ENCODE results near the gene TMEM81.
A peak's percentile ranks its signal among the peaks of the same experiment; 100 is the strongest.

The TMEM81 gene

GRCh38 chr1:205076245-205076761 lies 8.0 kb downstream of the TMEM81 start:
- DNase-seq: no peak

DNA sequence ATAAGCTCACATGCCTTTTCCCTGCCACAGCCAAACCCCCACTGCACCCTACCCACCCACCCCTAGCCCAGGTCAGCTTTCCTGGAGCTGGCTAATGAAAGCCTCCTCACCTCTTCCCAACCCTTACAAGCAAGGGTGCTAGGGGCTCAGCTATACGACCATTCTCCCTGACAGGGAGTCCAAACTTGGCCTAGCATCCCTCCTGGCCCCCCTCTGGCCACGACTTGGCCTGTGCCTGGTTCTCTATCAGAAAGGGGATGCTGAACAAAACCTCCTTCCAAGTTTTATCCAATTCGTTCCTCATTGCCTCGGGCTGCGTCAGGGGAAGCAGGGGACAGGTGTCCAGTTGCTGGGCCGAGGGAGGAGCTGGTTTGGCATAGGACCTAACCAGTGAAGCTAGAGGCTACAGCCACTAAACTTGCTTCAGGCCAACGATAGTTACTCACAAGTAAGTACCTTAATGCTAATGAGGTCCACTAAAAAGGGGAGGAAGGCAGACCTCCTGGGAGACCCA lies 8.6 kb downstream of the TMEM81 start:
- DNase-seq: no peak

DNA sequence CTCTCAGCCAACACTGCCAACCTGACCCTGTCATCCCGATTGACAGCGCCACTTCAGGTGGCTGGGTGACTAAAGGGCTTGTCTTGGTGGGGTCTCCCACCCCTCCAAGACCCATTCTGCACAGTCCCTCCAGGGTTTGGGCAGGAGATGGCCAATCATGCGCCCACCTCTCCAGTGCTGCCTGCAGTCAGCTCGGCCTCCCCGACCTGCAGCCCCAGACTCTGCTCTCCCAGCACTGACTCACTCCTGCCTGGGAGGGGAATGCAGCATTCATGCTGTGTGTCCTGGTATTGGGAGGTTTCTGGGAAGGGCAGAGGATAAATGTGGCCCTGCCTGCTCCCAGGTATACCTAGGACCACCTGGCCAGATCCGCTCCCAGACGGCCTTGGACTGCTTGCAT lies 9.7 kb downstream of the TMEM81 start:
- no peak for DNase-seq

- DNase-seq: no peak
These were observed 10.2 kb downstream of the TMEM81 start for GRCh38 chr1:205074084-205074483.

- DNase-seq: no peak
These were observed 10.7 kb downstream of the TMEM81 start for GRCh38 chr1:205073511-205073910.

- no peak for DNase-seq
These were observed 11.4 kb downstream of the TMEM81 start for GRCh38 chr1:205072881-205073280.

GRCh38 chr1:205072286-205072685 lies 12.0 kb downstream of the TMEM81 start:
- DNase-seq: no peak

GRCh38 chr1:205071801-205072200 lies 12.5 kb downstream of the TMEM81 start:
- DNase-seq: no peak

- no peak for DNase-seq
These were observed 13.2 kb downstream of the TMEM81 start for GRCh38 chr1:205071028-205071409.

DNA sequence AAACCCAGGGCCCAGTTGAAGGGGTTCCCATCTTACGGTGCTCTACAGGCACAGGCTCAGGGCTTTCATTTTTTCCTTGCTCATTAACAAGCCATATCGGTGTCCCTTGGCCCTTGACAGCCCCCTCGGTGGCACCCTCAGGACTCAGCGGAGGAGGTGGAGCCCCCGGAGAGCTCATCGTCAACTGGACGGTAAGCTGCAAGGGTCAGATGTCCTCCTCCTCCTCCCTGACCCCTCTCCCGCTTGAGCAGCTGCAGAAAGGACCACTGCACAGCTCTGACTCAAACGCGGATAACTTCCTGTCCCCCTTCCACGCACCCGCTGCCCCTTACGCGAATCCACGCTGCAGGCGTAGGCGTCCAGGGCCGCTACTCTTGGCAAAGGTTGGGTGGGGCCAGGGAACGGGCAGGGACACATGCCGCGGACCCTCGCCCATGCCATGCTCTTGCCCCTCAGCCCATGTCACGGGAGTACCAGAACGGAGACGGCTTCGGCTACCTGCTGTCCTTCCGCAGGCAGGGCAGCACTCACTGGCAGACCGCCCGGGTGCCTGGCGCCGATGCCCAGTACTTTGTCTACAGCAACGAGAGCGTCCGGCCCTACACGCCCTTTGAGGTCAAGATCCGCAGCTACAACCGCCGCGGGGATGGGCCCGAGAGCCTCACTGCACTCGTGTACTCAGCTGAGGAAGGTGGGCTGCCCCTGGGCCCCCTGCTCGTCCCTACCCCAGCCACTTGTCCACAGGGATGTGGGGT lies 14.7 kb downstream of the TMEM81 start:
- DNase-seq: no peak

GRCh38 chr1:205068457-205069040 lies 15.7 kb downstream of the TMEM81 start:
- DNase-seq: no peak

DNA sequence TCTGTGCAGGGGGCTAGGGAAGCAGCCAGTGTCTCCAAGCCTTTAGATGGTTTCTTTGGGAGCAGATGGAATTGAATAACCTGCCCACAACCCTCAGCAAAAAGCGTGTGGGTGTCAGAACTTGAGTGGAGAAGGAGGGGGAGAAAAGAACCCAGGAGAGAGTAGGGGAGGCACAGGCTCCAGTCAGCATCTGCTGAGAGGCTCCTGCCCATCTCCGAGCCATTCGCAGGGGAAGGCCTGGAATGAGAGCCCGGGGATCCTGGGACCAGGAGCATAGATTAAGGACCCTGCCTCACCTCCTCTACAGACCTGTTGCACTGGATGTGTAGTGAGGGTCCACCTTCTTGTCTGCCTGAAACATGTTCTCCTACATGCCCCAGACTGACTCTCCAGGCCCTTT lies 16.3 kb downstream of the TMEM81 start:
- no peak for DNase-seq

- DNase-seq: no peak
These were observed 17.2 kb downstream of the TMEM81 start for GRCh38 chr1:205067031-205067430.

- DNase-seq: no peak
These were observed 18.0 kb downstream of the TMEM81 start for GRCh38 chr1:205066141-205066818.

- DNase-seq: no peak
These were observed 18.6 kb downstream of the TMEM81 start for GRCh38 chr1:205065666-205066065.

GRCh38 chr1:205064741-205065316 lies 19.4 kb downstream of the TMEM81 start:
- DNase-seq: no peak

DNA sequence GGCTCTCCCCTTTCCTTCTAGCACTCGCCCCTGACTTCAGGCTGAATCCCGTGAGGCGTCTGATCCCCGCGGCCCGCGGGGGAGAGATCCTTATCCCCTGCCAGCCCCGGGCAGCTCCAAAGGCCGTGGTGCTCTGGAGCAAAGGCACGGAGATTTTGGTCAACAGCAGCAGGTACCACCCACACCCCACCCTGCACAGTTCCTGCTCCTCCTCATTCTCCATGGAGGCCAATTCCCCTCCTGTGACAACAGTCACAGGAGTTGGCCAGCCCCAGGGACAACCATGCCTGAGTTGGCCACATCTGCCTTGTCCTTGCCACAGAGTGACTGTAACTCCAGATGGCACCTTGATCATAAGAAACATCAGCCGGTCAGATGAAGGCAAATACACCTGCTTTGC lies 20.0 kb downstream of the TMEM81 start:
- DNase-seq: no peak

- DNase-seq: no peak
These were observed 21.4 kb downstream of the TMEM81 start for GRCh38 chr1:205062895-205063294.

DNA sequence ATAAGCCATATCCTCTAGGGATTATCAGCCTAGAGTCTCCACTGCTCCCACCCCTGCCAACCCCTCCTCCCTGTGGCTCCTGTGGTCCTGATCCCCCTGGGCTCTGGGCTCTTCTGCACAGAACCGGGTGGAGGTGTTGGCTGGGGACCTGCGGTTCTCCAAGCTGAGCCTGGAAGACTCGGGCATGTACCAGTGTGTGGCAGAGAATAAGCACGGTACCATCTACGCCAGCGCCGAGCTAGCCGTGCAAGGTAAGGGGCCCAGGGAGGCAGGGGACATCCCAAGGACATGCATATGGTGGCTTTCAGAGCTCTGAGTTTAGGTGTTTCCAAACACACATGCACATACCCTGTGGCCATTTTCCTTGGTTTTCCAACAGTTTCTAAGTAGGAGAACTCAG lies 21.9 kb downstream of the TMEM81 start:
- no peak for DNase-seq

DNA sequence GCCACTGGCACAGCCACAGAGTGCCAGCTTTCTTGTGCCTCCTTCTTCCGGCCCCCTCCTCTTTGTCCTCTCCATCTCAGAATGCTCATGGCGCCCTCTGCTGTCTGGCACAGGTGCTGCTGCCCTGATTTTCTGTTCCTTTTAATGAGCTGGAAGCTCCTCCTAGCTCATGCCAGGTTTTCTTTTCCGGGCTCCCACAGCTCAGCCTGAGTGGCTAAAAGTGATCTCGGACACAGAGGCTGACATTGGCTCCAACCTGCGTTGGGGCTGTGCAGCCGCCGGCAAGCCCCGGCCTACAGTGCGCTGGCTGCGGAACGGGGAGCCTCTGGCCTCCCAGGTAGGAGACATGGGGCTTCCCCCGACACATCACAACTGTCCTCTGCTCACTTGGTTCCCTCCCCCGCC lies 22.6 kb downstream of the TMEM81 start:
- DNase-seq: peak; percentile 84

DNA sequence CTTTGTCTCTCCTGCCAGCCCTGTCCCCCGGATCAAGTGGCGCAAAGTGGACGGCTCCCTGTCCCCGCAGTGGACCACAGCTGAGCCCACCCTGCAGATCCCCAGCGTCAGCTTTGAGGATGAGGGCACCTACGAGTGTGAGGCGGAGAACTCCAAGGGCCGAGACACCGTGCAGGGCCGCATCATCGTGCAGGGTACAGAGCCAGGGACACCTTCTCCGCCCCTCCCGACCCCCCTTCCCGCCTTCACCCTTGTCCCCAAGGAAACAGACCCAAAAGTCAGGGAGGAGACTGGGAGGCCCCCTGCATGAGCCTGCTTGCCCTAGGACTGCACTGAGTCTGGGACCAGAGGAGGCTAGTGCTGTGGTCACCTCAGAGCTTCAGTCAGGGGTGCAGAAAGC lies 23.0 kb downstream of the TMEM81 start:
- no peak for DNase-seq

- no peak for DNase-seq
These were observed 23.5 kb downstream of the TMEM81 start for GRCh38 chr1:205060746-205061145.

DNA sequence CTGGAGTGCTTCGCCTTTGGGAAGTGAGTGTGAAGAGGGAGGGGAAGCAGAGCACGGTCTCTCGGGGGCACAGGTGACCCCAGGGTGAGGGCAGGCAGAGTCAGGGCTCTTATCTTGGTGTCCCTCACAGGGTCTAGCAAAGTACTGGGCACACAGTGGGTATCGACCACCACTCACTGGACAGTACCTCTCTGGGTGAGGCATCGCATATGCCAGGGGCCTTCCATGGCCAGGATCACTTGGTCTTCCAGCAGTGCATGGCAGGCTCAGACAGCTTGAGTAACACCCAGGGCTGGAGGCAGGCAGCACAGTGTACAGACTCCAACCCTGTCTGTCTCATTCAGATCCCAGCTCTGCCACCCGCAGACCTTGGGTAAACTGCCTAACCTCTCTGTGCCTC lies 24.6 kb downstream of the TMEM81 start:
- DNase-seq: no peak

DNA sequence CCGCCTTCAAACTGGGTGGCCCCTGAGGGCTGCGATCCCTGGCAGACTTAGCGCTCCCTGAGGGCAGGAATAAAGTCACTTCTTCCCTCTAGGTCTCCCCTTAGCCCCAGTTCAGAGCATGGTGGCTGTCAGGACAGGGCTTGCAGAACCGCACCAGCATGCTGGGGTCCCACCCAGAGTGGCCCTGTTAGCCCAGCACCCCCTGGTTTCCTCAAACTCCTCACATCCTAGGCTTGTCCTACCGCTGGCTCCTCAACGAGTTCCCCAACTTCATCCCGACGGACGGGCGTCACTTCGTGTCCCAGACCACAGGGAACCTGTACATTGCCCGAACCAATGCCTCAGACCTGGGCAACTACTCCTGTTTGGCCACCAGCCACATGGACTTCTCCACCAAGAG lies 25.4 kb downstream of the TMEM81 start:
- DNase-seq: no peak

All from stimulated activated CD4-positive, alpha-beta T cell treated with anti-CD3 and anti-CD28 coated beads, Interleukin-15, amount 100 ng/mL, for 24 hours (primary cell).